ENCODE data around the gene THAP7.

GRCh38 chr22:20998411-20999336 lies 3.2 kb downstream of the THAP7 start:
- TF ChIP-seq CTCF (IDR thresholded peaks at IDR 0.05; ENCODE audit: insufficient read depth, low read depth, low read length) (no peak), EZH2 (IDR thresholded peaks at IDR 0.05; ENCODE audit: insufficient read depth, low read length) (no peak)
